Memory B cell (primary cell): Measurements from ENCODE around the gene ROBO1.
"Not testable (repeated sequence)": the region's sequence is repeated elsewhere in the genome, so short reads cannot be mapped to it uniquely, and the experiment has no call there.

ENCODE experiments used
- ATAC-seq: fragments of 150-1000 bp; cut with Tn5 transposase; 2 replicates; pipeline ENCODE4 v1.10.0; 2021; ENCODE audit warnings: low read depth, mild to moderate bottlenecking, moderate library complexity
- DNase-seq, 2 donors: peaks; one replicate each; pipeline ENCODE4 v3.0.0; 2022; ENCODE audit warnings: low spot score in 2 of 2
- H3K27ac Mint-ChIP-seq: one replicate; pipeline ENCODE4 v1.8.0; 2022; ENCODE audit warnings: mild to moderate bottlenecking, moderate library complexity, mixed read lengths
- H3K27me3 Mint-ChIP-seq: one replicate; pipeline ENCODE4 v1.8.0; 2022; ENCODE audit warnings: mixed read lengths
- H3K36me3 Mint-ChIP-seq: one replicate; pipeline ENCODE4 v1.8.0; 2022; ENCODE audit warnings: mild to moderate bottlenecking, mixed read lengths
- H3K4me1 Mint-ChIP-seq: one replicate; pipeline ENCODE4 v1.8.0; 2022; ENCODE audit warnings: mixed read lengths
- H3K4me3 Mint-ChIP-seq: one replicate; pipeline ENCODE4 v1.8.0; 2022; ENCODE audit warnings: mild to moderate bottlenecking, moderate library complexity, mixed read lengths
- H3K9me3 Mint-ChIP-seq: one replicate; pipeline ENCODE4 v1.8.0; 2022; ENCODE audit warnings: mixed read lengths

Gene ROBO1

GRCh38 chr3:79202471-79203143 lies 565.2 kb downstream of the ROBO1 start:
- Mint-ChIP-seq H3K4me3 (no peak overlapping the region), H3K27ac (no peak overlapping the region), H3K9me3 (peaks cover 7% of the 10 kb centered on the region), H3K4me1 (no peaks in the 10 kb centered on the region), H3K27me3 (no peaks in the 10 kb centered on the region), H3K36me3 (no peaks in the 10 kb centered on the region)
- ATAC-seq (no peak), DNase-seq (no peak)

- no peaks in the 10 kb centered on the region for H3K4me1 Mint-ChIP-seq
- H3K9me3 Mint-ChIP-seq: peaks cover 10% of the 10 kb centered on the region
These were observed 567.3 kb downstream of the ROBO1 start for GRCh38 chr3:79200456-79200855.

GRCh38 chr3:79199966-79200365 lies 567.8 kb downstream of the ROBO1 start:
- no peak overlapping the region for H3K4me3 Mint-ChIP-seq
- H3K27ac Mint-ChIP-seq: no peak overlapping the region
- ATAC-seq: no peak
- H3K36me3 Mint-ChIP-seq: no peaks in the 10 kb centered on the region
- H3K4me1 Mint-ChIP-seq: no peaks in the 10 kb centered on the region
- no peaks in the 10 kb centered on the region for H3K27me3 Mint-ChIP-seq
- DNase-seq: no peak
- H3K9me3 Mint-ChIP-seq: peaks cover 10% of the 10 kb centered on the region

More at GRCh38 chr3:79200456-79200855, 567.3 kb downstream of the ROBO1 start:
- DNase-seq: no peak
- ATAC-seq: no peak
- no peaks in the 10 kb centered on the region for H3K36me3 Mint-ChIP-seq
- no peaks in the 10 kb centered on the region for H3K27me3 Mint-ChIP-seq
- no peak overlapping the region for H3K27ac Mint-ChIP-seq
- H3K4me3 Mint-ChIP-seq: no peak overlapping the region

GRCh38 chr3:79187426-79187825 lies 580.4 kb downstream of the ROBO1 start:
- Mint-ChIP-seq H3K9me3 (peaks cover under 1% of the 10 kb centered on the region), H3K4me1 (no peaks in the 10 kb centered on the region), H3K36me3 (no peaks in the 10 kb centered on the region), H3K27me3 (no peaks in the 10 kb centered on the region), H3K27ac (no peak overlapping the region), H3K4me3 (no peak overlapping the region)
- DNase-seq (no peak), ATAC-seq (no peak)

GRCh38 chr3:79184251-79184650 lies 583.5 kb downstream of the ROBO1 start:
- ATAC-seq: no peak

GRCh38 chr3:79183496-79183895 lies 584.3 kb downstream of the ROBO1 start:
- Mint-ChIP-seq H3K27ac (no peak overlapping the region), H3K27me3 (no peaks in the 10 kb centered on the region), H3K9me3 (peaks cover 3% of the 10 kb centered on the region), H3K36me3 (no peaks in the 10 kb centered on the region), H3K4me3 (no peak overlapping the region), H3K4me1 (no peaks in the 10 kb centered on the region)
- ATAC-seq (no peak), DNase-seq (no peak)

More at GRCh38 chr3:79184251-79184650, 583.5 kb downstream of the ROBO1 start:
- no peaks in the 10 kb centered on the region for H3K36me3 Mint-ChIP-seq
- H3K4me3 Mint-ChIP-seq: no peak overlapping the region
- H3K4me1 Mint-ChIP-seq: no peaks in the 10 kb centered on the region
- no peak for DNase-seq
- H3K27me3 Mint-ChIP-seq: no peaks in the 10 kb centered on the region
- no peak overlapping the region for H3K27ac Mint-ChIP-seq
- H3K9me3 Mint-ChIP-seq: peaks cover 3% of the 10 kb centered on the region

- no peaks in the 10 kb centered on the region for H3K4me1 Mint-ChIP-seq
- H3K27ac Mint-ChIP-seq: no peak overlapping the region
- H3K27me3 Mint-ChIP-seq: no peaks in the 10 kb centered on the region
- ATAC-seq (no peak), DNase-seq (no peak)
- H3K36me3 Mint-ChIP-seq: no peaks in the 10 kb centered on the region
- H3K9me3 Mint-ChIP-seq: peaks cover 3% of the 10 kb centered on the region
- no peak overlapping the region for H3K4me3 Mint-ChIP-seq
These were observed 589.2 kb downstream of the ROBO1 start for GRCh38 chr3:79178471-79179180.

GRCh38 chr3:79175870-79176269 lies 591.9 kb downstream of the ROBO1 start:
- ATAC-seq (no peak), DNase-seq (no peak)
- Mint-ChIP-seq H3K27me3 (no peaks in the 10 kb centered on the region), H3K9me3 (peaks cover 1% of the 10 kb centered on the region), H3K36me3 (no peaks in the 10 kb centered on the region), H3K4me3 (no peak overlapping the region), H3K4me1 (no peaks in the 10 kb centered on the region), H3K27ac (no peak overlapping the region)

- H3K9me3 Mint-ChIP-seq, H3K27me3 Mint-ChIP-seq, H3K4me1 Mint-ChIP-seq, H3K27ac Mint-ChIP-seq, ATAC-seq, H3K4me3 Mint-ChIP-seq, DNase-seq, H3K36me3 Mint-ChIP-seq: not testable (repeated sequence)
These were observed 594.5 kb downstream of the ROBO1 start for GRCh38 chr3:79173259-79173658.

- Mint-ChIP-seq H3K9me3 (no peaks in the 10 kb centered on the region), H3K4me1 (no peaks in the 10 kb centered on the region), H3K27ac (no peak overlapping the region), H3K27me3 (no peaks in the 10 kb centered on the region), H3K36me3 (no peaks in the 10 kb centered on the region), H3K4me3 (no peak overlapping the region)
- DNase-seq (no peak), ATAC-seq (no peak)
These were observed 595.6 kb downstream of the ROBO1 start for GRCh38 chr3:79172241-79172640.

GRCh38 chr3:79170021-79170420 lies 597.8 kb downstream of the ROBO1 start:
- ATAC-seq: no peak
- no peaks in the 10 kb centered on the region for H3K4me1 Mint-ChIP-seq

GRCh38 chr3:79167651-79168416 lies 600.0 kb downstream of the ROBO1 start:
- Mint-ChIP-seq H3K27me3 (no peaks in the 10 kb centered on the region), H3K36me3 (no peaks in the 10 kb centered on the region), H3K27ac (no peak overlapping the region), H3K4me3 (no peak overlapping the region), H3K4me1 (no peaks in the 10 kb centered on the region), H3K9me3 (no peaks in the 10 kb centered on the region)
- DNase-seq (no peak), ATAC-seq (no peak)

More at GRCh38 chr3:79170021-79170420, 597.8 kb downstream of the ROBO1 start:
- Mint-ChIP-seq H3K36me3 (no peaks in the 10 kb centered on the region), H3K9me3 (no peaks in the 10 kb centered on the region), H3K27me3 (no peaks in the 10 kb centered on the region), H3K4me3 (no peak overlapping the region), H3K27ac (no peak overlapping the region)
- no peak for DNase-seq

- Mint-ChIP-seq H3K4me3 (no peak overlapping the region), H3K9me3 (no peaks in the 10 kb centered on the region), H3K4me1 (no peaks in the 10 kb centered on the region), H3K36me3 (no peaks in the 10 kb centered on the region), H3K27me3 (no peaks in the 10 kb centered on the region), H3K27ac (no peak overlapping the region)
- DNase-seq (no peak), ATAC-seq (no peak)
These were observed 605.1 kb downstream of the ROBO1 start for GRCh38 chr3:79162653-79163052.

- no peaks in the 10 kb centered on the region for H3K36me3 Mint-ChIP-seq
- no peak overlapping the region for H3K27ac Mint-ChIP-seq
- H3K27me3 Mint-ChIP-seq: no peaks in the 10 kb centered on the region
- no peak for ATAC-seq
- no peak overlapping the region for H3K4me3 Mint-ChIP-seq
- DNase-seq: no peak
- H3K4me1 Mint-ChIP-seq: no peaks in the 10 kb centered on the region
- H3K9me3 Mint-ChIP-seq: no peaks in the 10 kb centered on the region
These were observed 605.9 kb downstream of the ROBO1 start for GRCh38 chr3:79161941-79162340.
